NCI-H2029 (cell line): Measurements from ENCODE around the gene RIOK2.
A peak's percentile ranks its signal among the peaks of the same experiment; 100 is the strongest.
"Not testable (repeated sequence)": the region's sequence is repeated elsewhere in the genome, so short reads cannot be mapped to it uniquely, and the experiment has no call there.

Source experiments
- DNase-seq: peaks from one replicate; lab custom pipeline; 2025; lab: John Stamatoyannopoulos, UW

The RIOK2 gene

DNA sequence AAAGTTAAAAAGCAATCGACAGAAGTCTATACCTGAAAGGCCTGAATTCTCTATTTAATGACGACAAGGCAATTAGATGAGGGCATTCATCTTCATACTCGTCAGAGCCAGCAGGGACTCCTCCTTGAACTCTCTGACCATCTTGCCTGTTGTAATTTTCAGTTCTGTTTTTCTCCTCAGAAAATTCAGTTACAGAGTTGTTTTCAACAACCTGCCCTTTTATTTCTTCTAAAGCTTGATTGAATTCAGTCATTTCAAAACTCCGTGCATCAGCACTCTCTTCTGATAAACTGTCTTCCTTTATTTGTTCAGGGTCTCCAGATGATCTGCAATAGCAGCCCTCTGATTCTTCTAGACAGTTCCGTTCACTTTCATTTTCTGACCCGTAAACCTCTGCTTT, 15.6 kb downstream of the RIOK2 start:
- DNase-seq: no peak

DNA sequence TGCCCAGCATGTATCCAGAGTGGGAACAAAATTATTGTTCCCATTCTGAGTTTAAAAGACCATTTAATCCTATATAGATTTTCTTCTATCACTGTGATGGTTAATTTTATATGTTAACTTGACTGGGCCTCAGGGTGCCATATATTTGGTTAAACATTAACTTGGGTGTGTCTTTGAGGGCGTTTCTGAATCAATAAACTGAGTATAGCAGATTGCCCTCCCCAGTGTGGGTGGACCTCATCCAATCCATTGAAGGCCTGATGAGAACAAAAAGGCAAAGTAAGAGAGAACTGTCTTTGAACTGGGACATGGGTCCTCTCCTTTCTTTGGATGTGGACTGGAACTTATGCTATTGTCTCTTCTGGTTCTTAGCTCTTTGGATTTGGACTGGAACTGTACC, 17.3 kb downstream of the RIOK2 start:
- DNase-seq: no peak

- DNase-seq: no peak
Observed at GRCh38 chr5:97164846-97165245, 18.2 kb downstream of the RIOK2 start.

GRCh38 chr5:97163790-97164285, 19.2 kb downstream of the RIOK2 start:
- DNase-seq: no peak

DNA sequence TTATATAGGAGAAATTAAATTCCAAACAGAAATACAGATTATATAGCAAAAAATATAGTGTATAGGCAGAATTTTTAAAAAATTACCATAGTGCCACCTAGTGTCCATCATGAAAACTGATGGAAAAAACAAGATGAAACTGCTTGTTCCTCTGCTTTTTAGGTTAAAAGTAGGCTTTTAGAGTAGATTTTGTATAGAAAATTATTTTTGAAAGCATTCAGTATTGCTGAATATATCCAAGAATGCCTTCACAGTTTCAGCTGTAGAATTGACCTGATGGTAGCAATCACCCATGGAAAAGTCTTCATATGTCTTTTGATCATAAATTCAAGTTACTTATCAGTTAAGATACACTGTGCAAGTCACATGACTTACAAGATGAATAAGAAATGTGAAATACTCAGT, 19.7 kb downstream of the RIOK2 start:
- no peak for DNase-seq

GRCh38 chr5:97162045-97162444, 21.0 kb downstream of the RIOK2 start:
- DNase-seq: peak; percentile 54

DNA sequence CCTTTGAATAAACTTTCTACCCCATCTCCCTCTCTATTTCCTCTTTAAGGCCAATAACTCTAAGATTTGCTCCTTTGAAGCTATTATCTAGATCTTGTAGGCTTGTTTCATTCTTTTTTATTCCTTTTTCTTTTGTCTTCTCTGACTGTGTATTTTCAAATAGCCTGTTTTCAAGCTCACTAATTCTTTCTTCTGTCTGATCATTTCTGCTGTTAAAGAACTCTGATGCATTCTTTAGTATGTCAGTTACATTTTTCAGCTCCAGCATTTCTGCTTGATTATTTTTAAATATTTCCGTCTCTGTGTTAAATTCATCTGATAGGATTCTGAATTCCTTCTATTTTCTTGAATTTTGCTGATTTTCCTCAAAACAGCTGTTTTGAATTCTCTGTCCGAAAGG, 25.4 kb downstream of the RIOK2 start:
- DNase-seq: no peak

DNA sequence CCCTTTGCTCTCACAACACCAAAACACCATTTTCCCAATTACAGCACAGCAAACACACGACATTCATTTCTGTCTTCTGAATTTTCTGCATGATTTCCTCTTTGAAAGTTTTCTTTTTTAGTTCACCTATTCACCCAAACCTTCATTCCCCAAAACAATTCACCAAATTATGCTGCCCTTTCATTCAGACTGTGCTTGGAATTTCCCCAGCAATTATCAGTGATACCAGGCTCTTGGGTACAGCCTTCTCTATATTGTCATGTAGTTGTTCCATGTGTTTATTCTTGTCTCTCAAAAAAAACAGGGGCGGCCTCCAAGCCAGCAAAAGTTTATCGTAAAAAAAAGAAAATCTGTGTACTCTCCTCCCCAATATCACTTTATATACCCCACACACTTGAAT, 31.7 kb downstream of the RIOK2 start:
- DNase-seq: no peak

DNA sequence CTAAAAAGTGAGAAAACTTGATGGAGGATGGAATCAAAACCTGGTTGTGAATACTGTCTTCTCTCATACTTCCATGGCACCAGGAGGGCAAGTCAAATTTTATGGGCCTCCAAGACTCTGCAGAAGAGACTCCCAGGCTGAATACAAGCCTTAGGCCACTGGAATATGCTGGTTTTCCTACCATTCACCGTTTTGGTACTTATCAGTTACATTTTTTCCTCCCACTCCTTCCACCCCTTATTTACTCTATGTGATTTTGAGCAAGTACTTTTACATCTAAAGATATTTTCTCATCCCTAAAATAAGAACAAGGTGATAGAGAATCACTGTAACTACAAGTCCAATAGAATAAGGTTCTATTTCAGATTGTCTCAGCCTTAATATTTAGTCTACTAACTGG, 32.6 kb downstream of the RIOK2 start:
- DNase-seq: no peak

- no peak for DNase-seq
Observed at GRCh38 chr5:97149709-97150108, 33.3 kb downstream of the RIOK2 start.

DNA sequence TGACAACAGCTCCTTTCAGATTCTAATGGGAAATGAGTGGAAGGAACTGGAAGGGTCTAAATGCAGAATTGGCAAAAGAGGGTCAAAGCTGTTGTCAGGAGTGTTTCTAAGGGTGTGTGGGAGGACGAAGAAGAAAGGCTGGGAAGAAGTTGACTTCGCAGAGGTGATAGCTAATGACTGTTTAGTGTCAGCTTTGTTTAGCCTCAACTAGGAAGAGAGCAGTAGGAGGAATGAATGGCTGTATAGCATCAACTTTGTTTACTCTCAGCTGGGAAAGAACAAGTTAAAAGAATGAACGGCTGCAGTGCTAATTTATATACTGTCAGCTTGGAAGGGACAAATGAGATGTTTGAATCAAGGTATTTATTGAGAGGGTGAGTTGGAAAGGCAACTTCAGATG, 34.8 kb downstream of the RIOK2 start:
- no peak for DNase-seq

- DNase-seq: no peak
Observed at GRCh38 chr5:97143704-97144103, 39.3 kb downstream of the RIOK2 start.

DNA sequence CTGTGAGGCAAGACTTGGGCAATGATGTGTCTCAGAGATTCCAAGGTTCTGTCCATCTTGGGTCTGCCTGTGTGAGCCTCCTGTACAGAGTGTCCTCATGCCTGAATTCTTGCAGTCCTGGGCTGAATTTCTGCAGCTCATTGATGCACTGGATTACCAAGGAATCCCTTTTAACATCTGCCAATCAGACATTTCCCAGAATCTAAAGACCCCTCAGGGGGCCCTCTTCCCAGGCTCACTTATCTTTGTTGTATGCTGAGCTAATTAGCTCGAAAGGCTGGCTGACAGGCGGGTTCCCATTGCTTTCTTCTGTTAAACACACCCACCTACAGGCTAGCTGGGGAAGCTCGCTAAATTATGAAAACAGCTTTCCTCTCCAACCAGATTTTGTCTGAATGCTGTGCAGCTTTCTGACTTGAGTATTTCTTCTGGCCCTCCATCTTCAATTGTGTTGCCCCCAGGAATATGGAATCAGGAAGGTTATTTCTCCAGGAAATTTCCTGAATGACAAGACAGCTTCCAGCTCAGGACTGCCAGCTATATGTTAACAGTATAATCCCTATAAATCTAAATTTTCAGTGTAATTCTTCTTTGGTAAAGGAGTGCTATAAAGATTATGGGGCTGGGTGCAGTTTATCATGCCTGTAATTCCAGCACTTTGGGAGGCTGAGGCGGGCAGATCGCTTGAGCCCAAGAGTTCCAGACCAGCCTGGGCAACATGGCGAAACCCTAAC, 40.4 kb downstream of the RIOK2 start, which contains the start of gene LIX1:
Gene LIX1 (minus strand): TSS at position 91 of the 734 bp plus-strand sequence. CDS start 35 bp downstream, at position 56.
- peak; percentile 12 for DNase-seq

GRCh38 chr5:97141539-97141938, 41.5 kb downstream of the RIOK2 start:
- no peak for DNase-seq

GRCh38 chr5:97141031-97141430, 42.0 kb downstream of the RIOK2 start:
- no peak for DNase-seq

GRCh38 chr5:97140250-97140649, 42.8 kb downstream of the RIOK2 start:
- DNase-seq: not testable (repeated sequence)

DNA sequence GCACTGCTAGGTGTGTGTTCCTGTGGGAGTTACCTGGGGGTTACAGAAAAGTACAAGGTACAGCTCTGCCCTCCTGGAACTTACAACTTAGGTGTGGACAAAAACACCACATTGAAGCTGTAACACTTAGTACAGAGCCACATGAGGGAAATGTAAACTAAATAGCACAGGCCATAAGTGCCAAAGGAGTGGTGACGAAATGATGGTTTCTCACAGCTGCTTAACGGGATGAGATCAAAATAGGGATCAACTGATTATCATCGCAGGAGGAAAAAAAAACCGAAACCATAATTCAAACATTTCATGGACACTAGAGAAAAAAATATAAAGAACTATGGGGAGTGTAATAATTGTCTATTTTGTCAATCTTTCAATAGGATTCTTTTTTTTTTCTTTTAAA, 46.6 kb downstream of the RIOK2 start:
- DNase-seq: no peak

GRCh38 chr5:97135868-97136267, 47.2 kb downstream of the RIOK2 start:
- no peak for DNase-seq

DNA sequence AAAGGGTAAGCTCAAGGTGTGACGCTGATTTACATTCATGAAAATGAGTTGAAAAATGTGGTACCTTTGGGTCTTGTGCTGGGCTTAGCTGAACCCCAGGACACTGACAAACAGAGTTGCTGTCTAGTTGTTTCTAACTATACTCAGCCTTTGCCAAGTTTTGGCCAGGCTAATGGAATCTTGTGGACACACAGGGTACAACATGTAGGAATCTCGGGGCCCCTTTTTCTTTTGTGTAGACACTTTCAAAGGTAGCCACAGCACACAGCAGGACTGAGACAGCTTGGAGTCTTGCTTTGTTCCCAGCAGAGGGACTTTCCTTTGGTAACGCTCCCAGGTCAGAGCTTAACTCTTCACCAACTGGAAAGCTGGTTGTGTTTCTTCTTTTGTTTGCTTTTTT, 48.4 kb downstream of the RIOK2 start:
- no peak for DNase-seq

DNA sequence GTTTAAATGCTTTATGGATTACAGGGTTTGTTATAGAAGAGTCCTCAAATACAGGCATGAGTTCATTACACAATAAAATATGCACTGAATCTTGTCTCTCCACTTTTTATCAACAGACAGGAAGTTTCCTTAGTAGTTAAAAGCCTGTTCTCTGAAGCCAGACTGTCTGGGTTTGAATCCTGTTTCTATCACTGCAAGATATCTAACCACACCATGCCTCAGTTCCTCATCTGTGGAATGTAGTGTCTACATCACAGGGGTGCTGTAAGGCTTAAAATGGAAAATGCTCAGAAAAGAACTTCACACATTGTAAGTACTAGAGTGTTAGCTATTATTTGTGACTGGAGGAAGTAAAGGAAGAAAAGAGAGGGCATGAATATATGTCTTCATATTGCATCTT, 49.9 kb downstream of the RIOK2 start:
- no peak for DNase-seq

GRCh38 chr5:97131921-97132320, 51.1 kb downstream of the RIOK2 start:
- no peak for DNase-seq

DNA sequence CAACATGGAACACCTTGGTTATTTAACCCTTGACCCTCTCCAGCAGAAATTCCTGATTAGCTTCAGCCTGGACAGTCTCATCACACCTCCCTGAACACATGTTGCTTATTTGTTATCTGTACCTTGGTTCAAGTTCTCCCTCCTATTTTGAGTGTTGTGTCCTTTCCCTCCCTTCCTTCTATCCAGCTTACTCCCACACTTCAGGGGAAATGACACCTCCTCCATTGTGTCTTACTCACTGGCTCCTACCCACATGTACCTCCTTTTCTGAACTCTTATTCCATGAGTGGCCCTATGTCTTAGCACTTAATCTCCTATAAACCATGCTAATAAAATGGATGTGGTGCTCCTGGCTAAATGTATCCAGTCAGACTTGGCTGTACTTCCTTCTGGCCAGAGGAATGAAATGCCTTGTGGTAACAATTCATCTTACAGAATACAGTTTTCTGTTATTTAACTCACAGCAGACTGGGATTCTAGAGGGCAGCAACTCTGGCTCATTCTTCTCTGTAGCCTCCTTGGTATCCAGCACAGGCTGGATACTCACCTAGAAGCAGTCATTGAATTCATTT, 51.8 kb downstream of the RIOK2 start:
- no peak for DNase-seq

GRCh38 chr5:97127727-97128126, 55.3 kb downstream of the RIOK2 start:
- DNase-seq: no peak
